Stimulated activated memory B cell treated with anti-CD40 and anti-IgM and Interleukin-4, amounts not matched to agents 10 μg/mL and 1 μg/mL and 100 μg/mL, for 72 hours (primary cell): Measurements from ENCODE around the gene PSORS1C1.
A peak's percentile ranks its signal among the peaks of the same experiment; 100 is the strongest.
"Not testable (repeated sequence)": the region's sequence is repeated elsewhere in the genome, so short reads cannot be mapped to it uniquely, and the experiment has no call there.

Source experiments
- ATAC-seq: fragments of 150-1000 bp; cut with Tn5 transposase; 2 replicates; pipeline ENCODE4 v1.10.0; 2021
- H3K27ac Mint-ChIP-seq: one replicate; pipeline ENCODE4 v1.8.0; 2022; ENCODE audit warnings: mild to moderate bottlenecking, mixed read lengths
- H3K27me3 Mint-ChIP-seq: one replicate; pipeline ENCODE4 v1.8.0; 2022; ENCODE audit warnings: mixed read lengths
- H3K36me3 Mint-ChIP-seq: one replicate; pipeline ENCODE4 v1.8.0; 2022; ENCODE audit warnings: mixed read lengths
- H3K4me1 Mint-ChIP-seq: one replicate; pipeline ENCODE4 v1.8.0; 2022; ENCODE audit warnings: mixed read lengths
- H3K4me3 Mint-ChIP-seq: one replicate; pipeline ENCODE4 v1.8.0; 2022; ENCODE audit warnings: mild to moderate bottlenecking, moderate library complexity, mixed read lengths
- H3K9me3 Mint-ChIP-seq: one replicate; pipeline ENCODE4 v1.8.0; 2022; ENCODE audit warnings: mixed read lengths

The PSORS1C1 gene

DNA sequence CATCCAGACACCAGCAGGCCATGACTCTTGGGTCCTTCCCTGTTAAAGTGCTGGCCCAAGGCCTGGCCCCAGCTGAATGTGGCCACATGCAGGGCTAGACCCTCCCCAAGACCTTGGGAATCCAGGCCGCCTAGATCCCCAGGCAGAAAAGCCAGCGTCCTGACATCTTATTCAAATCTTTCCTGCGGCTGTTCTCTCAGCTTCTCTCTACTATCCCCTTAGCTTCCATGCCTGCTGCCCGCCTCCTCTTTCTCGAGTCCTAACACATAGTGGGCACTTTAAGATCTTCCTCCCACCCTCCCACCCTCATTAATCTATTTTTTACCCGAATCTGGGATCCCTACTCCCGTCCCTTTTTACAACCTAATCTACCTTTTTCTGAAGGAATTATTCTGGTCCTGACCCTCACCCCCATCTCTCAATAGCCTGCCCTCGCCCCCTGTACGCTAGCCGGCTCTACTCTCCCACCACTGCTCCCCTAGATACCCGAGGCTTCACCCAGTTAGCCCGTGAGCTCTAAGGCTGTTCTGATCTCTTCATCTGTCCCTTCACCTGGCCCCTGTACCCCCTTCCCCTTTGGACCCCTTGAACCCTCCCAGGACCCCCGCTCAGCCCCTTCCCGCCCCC, 43.0 kb downstream of the PSORS1C1 start, which contains the start of gene CCHCR1:
Gene CCHCR1 (minus strand): TSS at position 290 of the 627 bp plus-strand sequence. CDS start 202 bp downstream, at position 88.
- no peak for ATAC-seq
- H3K36me3 Mint-ChIP-seq, result peaks cover 33% of the 10 kb centered on the region
- no peaks in the 10 kb centered on the region for H3K9me3 Mint-ChIP-seq
- H3K4me3 Mint-ChIP-seq, result peak within 1 kb of the TSS; percentile 85
- H3K4me1 Mint-ChIP-seq, result peaks cover 43% of the 10 kb centered on the region
- no peaks in the 10 kb centered on the region for H3K27me3 Mint-ChIP-seq
- H3K27ac Mint-ChIP-seq, result peak within 1 kb of the TSS; percentile 85

DNA sequence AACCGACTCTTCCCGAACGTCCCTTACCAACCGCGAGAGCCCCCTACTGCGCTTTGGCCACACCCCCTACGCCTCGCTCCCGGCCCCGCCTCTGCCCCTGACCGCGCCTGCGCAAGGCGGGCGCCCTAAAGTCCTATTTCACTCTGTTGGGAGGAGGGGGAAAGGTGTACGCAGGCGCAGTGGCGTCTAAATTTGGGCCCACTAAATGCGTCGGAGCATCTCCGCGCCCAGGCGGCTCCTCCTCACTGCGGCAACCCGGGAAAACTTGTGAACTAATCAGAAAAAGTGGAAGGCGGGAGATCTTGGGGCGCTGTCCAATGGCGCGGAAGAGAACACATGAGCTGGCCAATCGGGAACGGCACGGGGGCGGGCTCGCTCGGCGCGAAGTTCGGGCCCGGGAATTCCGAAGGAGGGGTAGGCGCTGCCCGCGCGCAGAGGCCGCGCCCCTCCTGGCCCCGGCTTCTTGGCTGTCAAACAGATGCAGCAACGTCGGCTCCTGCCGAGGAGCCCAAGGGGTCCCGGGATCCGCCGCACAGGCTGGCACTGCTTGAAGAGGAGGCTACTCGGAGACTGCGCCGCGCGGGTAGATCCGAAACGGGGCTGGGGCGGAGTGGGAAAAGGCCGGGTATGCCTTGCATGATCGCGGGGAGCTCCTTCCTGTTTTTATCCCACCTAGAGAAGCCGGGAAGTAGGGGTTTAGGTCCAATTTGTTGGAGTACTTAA, 43.7 kb downstream of the PSORS1C1 start, which contains the start of gene TCF19:
Gene TCF19 (plus strand): TSS at position 450 of the 723 bp plus-strand sequence. CDS start 881 bp downstream, outside the sequence.
- ATAC-seq, result peak; percentile 96
- peak within 1 kb of the TSS; percentile 85 for H3K27ac Mint-ChIP-seq
- peaks cover 27% of the 10 kb centered on the region for H3K36me3 Mint-ChIP-seq
- H3K4me3 Mint-ChIP-seq, result peak within 1 kb of the TSS; percentile 85
- H3K4me1 Mint-ChIP-seq, result peaks cover 50% of the 10 kb centered on the region
- H3K9me3 Mint-ChIP-seq, result no peaks in the 10 kb centered on the region
- H3K27me3 Mint-ChIP-seq, result no peaks in the 10 kb centered on the region

DNA sequence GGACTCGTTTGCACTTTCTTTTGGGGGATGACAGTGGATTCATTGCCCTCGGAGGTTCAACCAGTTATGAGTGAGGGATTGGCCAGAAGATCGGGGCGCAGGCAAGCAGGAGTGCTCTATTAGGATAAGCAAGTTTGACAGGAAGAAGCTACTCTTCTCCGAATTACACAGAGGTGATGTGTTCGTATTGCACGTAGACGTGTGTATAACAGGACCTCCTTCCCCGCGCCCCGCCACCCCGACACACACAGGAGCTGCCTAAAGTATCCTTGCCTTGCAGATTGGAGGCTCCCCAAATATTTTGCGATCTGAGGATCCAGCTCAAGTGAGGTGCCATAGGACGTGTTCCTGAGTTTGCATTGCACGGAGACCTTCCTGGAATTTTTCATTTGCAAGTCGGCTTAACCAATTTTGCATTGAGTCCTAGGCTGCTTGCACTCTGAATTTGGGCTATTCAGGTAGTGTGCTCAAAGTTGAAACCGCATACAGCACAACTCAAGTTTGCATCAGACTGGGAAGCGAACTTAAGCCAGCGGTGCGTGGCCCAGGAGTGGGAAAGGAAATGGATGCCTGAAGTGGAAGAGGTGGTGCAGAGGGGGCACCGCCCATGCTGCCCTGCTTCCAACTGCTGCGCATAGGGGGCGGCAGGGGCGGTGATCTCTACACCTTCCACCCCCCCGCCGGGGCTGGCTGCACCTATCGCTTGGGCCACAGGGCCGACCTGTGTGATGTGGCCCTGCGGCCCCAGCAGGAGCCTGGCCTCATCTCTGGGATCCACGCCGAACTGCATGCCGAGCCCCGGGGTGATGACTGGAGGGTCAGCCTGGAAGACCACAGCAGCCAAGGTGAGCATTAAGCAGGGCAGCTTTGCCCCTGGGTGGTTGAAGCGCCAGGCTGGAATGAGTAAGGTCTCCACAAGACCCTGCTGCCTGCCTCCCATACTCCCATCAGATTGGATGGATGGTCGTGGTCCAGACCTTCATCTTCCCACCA, 44.6 kb downstream of the PSORS1C1 start:
- ATAC-seq, result no peak
- no peaks in the 10 kb centered on the region for H3K9me3 Mint-ChIP-seq
- H3K27ac Mint-ChIP-seq, result peak overlapping the region; percentile 85
- H3K4me3 Mint-ChIP-seq, result peak overlapping the region; percentile 85
- H3K27me3 Mint-ChIP-seq, result no peaks in the 10 kb centered on the region
- peaks cover 58% of the 10 kb centered on the region for H3K4me1 Mint-ChIP-seq
- H3K36me3 Mint-ChIP-seq, result peaks cover 26% of the 10 kb centered on the region

DNA sequence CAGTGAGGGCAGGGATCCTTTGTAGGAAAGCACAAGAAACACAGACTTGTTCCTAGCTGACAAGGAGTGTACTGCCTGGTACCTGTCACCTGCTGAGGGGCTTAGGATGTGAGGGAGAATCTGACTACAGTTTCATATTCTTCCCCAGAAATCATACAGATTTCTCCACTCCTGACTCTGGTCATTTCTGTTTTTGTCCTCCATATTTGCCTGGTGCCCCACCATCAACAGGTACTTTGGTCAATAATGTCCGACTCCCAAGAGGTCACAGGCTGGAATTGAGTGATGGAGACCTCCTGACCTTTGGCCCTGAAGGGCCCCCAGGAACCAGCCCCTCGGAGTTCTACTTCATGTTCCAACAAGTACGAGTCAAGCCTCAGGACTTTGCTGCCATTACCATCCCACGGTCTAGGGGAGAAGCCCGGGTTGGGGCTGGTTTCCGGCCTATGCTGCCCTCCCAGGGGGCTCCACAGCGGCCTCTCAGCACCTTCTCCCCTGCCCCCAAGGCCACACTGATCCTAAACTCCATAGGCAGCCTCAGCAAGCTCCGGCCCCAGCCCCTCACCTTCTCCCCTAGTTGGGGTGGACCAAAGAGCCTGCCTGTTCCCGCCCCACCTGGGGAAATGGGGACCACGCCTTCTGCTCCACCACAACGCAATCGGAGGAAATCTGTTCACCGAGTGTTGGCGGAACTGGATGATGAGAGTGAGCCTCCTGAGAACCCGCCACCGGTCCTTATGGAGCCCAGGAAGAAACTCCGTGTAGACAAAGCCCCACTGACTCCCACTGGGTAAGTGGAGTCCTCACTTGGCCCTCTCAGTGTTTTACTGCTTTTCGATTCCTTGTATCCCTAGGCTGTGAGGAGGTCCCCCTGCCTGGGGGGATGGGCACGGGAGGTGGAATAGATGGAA, 46.9 kb downstream of the PSORS1C1 start:
- no peak for ATAC-seq
- no peak overlapping the region for H3K4me3 Mint-ChIP-seq
- peaks cover 16% of the 10 kb centered on the region for H3K36me3 Mint-ChIP-seq

DNA sequence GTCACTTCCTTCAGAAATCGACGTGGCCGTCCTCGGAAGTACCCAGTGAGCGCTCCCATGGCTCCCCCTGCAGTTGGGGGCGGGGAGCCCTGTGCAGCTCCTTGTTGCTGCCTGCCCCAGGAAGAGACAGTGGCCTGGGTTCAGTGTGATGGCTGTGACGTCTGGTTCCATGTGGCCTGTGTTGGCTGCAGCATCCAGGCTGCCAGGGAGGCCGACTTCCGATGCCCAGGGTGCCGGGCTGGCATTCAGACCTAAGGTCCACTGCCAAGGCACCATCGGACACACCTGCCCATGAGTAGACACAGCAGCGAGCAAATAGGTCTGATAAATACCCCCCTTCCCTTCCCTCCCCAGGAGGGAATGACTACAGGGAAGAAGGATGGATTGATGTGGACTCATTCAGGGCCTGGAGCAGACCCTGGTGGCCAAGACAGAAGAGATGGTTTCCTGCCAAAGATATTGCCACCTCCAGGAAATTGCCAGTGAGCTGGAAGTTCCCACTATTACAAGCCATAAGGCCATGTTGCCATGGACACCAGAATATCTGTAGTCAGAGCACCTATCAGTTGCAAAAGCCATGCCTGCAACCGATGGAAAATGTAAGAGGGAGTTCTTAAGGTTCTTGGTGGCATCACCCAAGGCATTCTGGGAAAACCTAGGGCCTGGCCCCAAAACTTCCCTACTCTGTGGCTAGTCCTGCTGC, 48.0 kb downstream of the PSORS1C1 start:
- no peaks in the 10 kb centered on the region for H3K9me3 Mint-ChIP-seq
- ATAC-seq, result no peak
- H3K4me3 Mint-ChIP-seq, result no peak overlapping the region
- no peak overlapping the region for H3K27ac Mint-ChIP-seq
- peaks cover 69% of the 10 kb centered on the region for H3K4me1 Mint-ChIP-seq
- peaks cover 16% of the 10 kb centered on the region for H3K36me3 Mint-ChIP-seq
- H3K27me3 Mint-ChIP-seq, result no peaks in the 10 kb centered on the region

More for the DNA sequence above, 46.9 kb downstream of the PSORS1C1 start:
- Mint-ChIP-seq H3K9me3 (no peaks in the 10 kb centered on the region), H3K27me3 (no peaks in the 10 kb centered on the region), H3K27ac (no peak overlapping the region), H3K4me1 (peaks cover 77% of the 10 kb centered on the region)

DNA sequence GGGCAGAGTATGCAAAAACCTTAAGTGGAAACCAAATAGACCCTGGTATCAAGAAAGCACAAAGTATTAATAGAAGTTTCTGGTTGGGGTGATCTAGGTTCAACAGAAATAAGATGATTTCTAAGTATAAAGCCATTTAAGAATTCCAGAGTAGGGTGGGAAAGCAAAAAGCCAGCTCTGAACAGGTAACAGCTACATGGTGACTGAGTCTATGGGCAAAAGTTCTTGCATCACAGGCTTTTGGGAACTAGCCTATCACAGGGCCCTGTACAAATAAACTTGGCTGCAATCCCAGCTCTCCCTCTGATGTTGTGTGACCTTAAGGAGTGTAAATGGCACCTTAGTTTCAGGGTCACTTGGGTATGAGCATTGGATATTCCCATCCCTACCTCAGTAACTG, 49.3 kb downstream of the PSORS1C1 start:
- H3K9me3 Mint-ChIP-seq, result no peaks in the 10 kb centered on the region
- no peaks in the 10 kb centered on the region for H3K27me3 Mint-ChIP-seq
- no peak overlapping the region for H3K27ac Mint-ChIP-seq
- no peak for ATAC-seq
- H3K4me1 Mint-ChIP-seq, result peaks cover 58% of the 10 kb centered on the region
- H3K36me3 Mint-ChIP-seq, result peaks cover 16% of the 10 kb centered on the region
- no peak overlapping the region for H3K4me3 Mint-ChIP-seq

DNA sequence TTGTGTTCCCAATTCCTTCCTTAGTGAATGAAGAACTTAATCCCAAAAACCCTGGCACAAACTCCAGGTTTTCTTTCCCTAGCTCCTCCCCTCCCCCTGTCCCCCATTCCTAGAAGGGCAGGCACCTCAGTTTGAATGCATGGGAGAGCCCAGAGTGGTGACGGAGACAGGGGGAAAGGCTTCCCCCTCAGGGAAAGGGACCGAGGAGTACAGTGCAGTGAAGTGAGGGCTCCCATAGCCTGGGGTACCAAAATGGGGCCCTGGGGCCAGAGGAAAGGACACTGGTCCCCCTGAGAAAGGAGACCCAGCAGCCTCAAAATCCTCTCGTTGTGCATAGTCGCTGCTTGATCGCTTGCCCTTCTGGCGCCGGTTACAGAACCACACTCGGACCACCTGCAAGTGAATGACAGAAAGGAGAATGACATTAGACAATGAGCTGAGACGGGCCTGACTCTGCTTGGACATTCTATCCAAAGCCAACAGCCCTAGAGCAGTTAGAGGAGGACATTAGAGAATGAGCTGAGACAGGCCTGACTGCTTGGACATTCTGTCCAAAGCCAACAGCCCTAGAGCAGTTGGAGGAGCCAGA, 50.0 kb downstream of the PSORS1C1 start:
- Mint-ChIP-seq H3K4me3 (peak overlapping the region; percentile 57), H3K36me3 (peaks cover 16% of the 10 kb centered on the region), H3K27ac (peak overlapping the region; percentile 84), H3K4me1 (peaks cover 51% of the 10 kb centered on the region)
- H3K9me3 Mint-ChIP-seq, ATAC-seq, H3K27me3 Mint-ChIP-seq: not testable (repeated sequence)

DNA sequence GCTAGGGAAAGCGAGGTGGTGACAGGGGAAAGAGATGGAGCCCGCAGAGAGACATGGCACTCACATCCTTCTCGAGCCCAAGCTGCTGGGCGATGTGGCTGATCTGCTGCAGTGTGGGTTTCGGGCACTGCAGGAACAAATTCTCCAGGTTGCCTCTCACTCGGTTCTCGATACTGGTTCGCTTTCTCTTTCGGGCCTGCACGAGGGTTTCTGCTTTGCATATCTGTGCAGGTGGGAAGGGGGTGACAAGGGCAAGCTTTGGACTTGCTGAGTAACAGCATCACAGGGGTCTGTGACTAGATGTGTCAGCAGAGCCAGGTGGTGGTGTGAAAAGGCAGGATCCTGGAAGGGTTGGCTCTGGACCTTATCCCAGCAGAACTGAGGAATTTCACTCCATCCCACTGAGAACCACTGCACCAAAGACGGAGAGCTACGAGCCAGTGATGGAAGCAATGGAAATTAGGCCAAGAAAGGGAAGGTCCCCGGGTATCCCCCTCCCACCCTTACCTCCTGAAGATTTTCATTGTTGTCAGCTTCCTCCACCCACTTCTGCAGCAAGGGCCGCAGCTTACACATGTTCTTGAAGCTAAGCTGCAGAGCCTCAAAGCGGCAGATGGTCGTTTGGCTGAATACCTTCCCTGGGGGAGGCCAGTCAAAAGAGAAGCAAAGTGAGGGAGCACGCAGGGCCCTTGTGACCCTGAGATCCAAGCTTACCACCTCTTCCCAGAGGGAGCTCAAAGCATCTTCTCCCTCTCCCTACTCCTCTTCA, 50.6 kb downstream of the PSORS1C1 start:
- peak; percentile 91 for ATAC-seq
- Mint-ChIP-seq H3K27ac (peak overlapping the region; percentile 84), H3K36me3 (peaks cover 16% of the 10 kb centered on the region), H3K4me1 (peaks cover 47% of the 10 kb centered on the region), H3K4me3 (peak overlapping the region; percentile 57)
- H3K27me3 Mint-ChIP-seq, H3K9me3 Mint-ChIP-seq: not testable (repeated sequence)

DNA sequence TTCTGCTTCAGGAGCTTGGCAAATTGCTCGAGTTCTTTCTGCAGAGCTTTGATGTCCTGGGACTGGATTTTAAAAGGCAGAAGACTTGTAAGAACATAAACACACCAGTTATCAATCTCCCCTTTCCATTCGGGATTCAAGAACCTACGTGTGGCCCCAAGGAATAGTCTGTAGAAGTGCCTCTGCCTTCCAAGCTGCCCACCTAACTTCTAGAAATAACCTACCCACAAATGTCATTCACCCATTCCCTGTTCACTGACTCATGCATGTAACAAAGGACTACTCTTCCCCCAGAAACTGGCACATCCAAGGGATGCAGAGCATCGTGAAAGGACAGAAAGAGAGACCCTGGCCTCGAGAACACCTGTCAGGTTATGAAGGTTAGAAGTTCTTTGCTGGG, 51.4 kb downstream of the PSORS1C1 start:
- Mint-ChIP-seq H3K4me3 (no peak overlapping the region), H3K4me1 (peaks cover 47% of the 10 kb centered on the region), H3K9me3 (no peaks in the 10 kb centered on the region), H3K36me3 (peaks cover 16% of the 10 kb centered on the region), H3K27me3 (no peaks in the 10 kb centered on the region), H3K27ac (no peak overlapping the region)
- ATAC-seq, result no peak

DNA sequence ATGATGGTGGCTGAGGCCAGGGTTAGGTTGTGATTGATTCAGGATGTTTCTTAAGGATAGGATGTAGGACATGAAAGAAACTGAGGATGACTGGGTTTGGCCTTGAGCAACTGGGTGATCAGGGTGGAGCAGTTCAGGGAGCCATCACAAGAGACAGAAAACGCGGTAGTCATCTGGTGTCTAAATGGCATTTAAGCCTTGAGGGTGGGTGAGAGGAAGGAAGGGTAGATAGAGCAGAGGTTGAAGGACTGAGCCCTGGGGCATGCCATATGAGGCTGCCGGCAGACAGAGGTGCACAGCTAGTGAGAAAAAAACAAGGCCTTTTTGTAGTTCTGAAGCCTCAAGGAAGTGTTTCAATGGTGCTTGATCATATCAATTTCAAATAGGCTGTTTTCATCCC, 54.0 kb downstream of the PSORS1C1 start:
- ATAC-seq, result no peak
- Mint-ChIP-seq H3K4me3 (no peak overlapping the region), H3K27ac (no peak overlapping the region), H3K4me1 (peaks cover 24% of the 10 kb centered on the region), H3K36me3 (no peaks in the 10 kb centered on the region), H3K9me3 (no peaks in the 10 kb centered on the region), H3K27me3 (no peaks in the 10 kb centered on the region)

DNA sequence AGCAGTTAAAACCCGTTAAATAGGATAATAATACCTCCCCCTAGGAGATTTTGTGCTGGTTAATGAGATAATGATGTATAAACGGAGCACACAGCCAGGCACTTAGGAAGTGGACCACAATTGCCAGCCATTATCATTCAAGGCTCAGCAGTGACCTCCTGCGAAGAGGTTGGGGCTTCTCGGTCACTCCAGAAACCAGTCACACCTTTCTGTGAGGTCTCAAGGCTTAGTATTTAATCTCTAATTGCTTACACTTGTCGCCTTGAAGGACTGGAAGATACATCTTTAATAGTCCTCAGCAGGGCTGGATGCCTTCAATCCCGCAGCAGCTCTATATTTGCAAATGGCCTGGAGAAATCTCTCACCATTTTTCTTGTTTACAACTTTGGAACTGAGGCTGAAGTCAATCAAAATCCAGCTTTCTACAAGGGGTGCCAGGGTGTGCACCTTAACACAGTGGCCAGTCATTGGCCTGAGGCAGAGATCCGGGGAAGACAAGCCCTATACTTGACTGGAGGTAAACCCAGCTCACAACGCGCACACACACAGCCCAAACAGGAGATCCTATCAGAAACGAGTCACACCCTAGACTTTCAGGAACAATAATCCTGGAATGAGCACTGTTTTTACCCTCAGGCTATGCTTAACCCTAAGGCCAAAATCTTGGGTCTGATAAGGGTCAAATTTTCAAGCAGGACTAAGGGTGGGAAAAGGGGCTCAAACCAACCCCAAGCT, 54.7 kb downstream of the PSORS1C1 start:
- Mint-ChIP-seq H3K4me3 (no peak overlapping the region), H3K9me3 (no peaks in the 10 kb centered on the region), H3K27me3 (no peaks in the 10 kb centered on the region), H3K4me1 (peaks cover 18% of the 10 kb centered on the region), H3K36me3 (no peaks in the 10 kb centered on the region), H3K27ac (no peak overlapping the region)
- ATAC-seq, result no peak

DNA sequence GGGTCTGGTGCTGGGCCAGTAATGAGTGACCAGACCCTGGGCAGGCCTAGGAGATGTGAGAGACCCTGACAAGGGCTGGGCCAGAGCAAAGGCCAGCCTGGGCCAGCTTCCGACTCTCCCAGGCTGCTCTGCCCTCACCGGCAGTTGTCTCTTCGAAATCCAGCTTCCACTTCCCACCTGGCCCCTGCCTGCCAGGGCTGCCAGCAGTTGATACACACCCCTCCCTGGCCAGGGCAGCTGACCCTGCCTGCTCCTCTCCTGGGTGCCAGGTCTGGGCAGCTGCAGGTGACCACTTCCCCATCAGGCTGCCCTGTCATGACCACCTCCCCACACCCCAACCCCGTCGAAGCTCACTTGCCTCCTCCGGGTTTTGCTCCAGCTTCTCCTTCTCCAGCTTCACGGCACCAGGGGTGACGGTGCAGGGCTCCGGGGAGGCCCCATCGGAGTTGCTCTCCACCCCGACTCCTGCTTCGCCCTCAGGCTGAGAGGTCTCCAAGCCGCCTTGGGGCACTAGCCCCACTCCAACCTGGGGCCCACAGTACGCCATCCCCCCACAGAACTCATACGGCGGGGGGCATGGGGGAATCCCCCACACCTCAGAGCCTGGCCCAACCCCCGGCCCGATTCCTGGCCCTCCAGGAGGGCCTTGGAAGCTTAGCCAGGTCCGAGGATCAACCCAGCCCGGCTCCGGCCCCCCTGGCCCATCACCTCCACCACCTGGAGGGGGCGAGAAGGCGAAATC, 55.4 kb downstream of the PSORS1C1 start:
- not testable (repeated sequence) for H3K9me3 Mint-ChIP-seq, H3K27me3 Mint-ChIP-seq, H3K36me3 Mint-ChIP-seq, H3K27ac Mint-ChIP-seq, H3K4me3 Mint-ChIP-seq, ATAC-seq
- H3K4me1 Mint-ChIP-seq, result peaks cover 11% of the 10 kb centered on the region
